SHP77 treated with DMSO at 0.1 percent for 48 hours (cell line): ENCODE data around the gene GPC3.

ENCODE experiments used
- DNase-seq: peaks from one replicate; lab custom pipeline; 2025; lab: John Stamatoyannopoulos, UW

Gene GPC3

GRCh38 chrX:133681897-133682296 lies 303.5 kb downstream of the GPC3 start:
- DNase-seq: no peak

GRCh38 chrX:133681421-133681820 lies 304.0 kb downstream of the GPC3 start:
- DNase-seq: no peak

DNA sequence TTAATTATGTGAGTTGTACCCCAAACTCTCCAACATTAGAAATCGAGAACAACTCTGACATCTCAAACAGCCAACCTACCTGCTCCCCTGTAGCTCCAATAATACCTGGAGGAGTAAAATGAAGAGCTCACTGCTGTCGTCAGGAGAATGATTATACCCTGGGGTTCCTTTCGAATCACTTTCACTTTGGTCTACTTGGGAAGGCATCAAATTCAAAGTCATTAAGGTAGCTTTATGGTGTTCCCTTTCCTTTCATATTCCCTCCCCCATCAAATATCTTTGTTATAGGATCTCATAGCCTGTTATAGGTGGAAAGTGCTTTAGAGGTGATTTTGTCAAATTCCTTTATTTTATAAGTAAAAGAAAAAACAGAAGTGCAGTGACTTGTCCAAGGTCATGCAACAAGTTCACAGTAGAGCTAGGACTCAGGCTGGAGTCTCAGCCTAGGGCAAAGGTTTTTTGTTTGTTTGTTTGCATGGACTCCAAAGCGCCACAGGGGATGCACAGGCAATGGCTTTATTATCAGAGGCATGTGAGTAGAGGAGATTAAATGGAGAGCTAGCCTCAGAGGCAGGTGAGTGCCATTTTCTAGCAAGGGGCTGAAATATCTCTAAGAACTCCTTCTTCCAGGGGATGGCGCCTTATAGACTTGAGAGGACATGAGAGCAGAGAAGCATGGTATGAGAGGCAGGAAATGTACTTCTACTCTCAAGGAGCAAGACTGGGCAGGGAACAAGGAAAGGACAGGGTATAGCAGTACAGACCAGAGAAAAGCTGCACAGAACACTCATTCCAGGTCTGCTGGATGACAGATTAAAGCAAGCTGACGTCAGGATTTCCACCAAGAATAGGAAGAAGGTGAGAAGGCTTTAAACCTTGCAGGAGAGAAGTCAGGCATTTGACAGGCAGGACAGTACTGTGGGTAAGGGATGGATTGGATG lies 308.0 kb downstream of the GPC3 start:
- DNase-seq: no peak

DNA sequence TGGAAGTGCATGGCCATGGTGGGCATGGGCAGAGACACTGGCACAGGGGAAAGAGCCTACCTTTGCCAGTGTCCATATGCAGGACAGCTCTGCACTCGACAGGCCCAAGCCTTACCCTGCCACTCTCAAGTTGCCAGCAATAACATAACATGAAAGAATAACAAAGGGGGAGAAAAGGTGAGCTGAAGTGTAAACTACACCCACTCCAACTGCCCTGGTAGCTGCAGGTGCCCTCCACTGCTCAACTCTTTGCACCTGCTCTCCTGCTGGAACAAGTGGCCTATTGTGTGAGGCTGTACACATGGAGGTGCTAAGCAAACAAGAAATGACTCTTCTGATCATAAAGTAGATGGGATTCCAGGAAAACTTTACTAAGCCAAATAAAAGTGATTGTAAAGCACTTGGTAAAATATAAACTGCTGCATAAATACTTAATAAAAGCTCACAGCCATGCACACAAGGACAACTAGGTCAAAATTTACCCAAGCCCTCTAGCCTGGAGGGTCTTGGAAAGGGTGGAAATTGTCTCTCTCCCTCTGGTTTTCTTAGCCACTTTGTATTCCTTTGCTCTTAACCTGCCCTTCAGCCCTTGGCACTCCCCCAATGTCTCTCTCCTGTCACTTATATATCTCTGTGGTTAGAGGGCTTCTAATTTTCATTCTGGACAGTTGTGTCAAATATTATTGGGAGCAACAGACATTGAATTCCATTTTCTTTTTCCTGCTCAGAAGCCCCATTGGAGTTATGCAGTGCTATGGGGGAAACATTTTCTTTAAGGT lies 308.9 kb downstream of the GPC3 start:
- DNase-seq: peak; percentile 46

DNA sequence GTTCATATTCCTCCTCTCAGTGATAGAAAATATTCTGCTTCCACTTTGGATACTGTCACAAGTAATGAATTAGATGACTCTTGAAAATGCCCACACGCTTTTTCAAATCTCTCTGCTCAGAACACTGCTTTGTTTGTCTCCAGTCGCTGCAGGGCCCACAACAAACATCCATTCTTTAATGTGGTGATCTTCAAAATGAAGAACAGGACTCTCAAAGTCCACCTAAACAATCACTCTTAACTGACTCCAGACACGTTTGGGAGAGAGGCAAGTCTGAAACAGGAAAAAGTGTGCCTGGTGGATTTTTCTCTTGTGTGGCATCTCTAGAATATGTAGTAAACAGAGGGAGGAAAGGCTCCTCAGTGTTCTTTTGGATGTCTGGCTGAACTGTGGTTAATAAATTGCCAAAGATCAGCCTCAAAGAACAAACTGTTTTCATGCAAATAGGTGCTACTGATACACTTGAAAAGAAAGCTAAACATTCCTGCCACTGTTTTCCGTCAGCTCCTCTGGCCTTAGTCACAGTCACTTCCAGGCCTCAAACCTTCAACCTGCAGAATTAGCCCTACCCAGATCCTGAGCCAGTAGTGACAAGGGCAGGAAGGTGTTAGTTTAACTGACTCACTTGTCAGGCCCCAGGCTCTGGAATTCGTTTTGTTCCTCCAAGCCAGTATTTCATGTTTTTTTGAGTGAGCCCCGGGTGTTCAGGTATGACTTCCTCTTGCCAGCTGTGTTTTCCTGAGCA lies 310.5 kb downstream of the GPC3 start:
- no peak for DNase-seq

GRCh38 chrX:133670383-133670782 lies 315.0 kb downstream of the GPC3 start:
- DNase-seq: no peak

- no peak for DNase-seq
These were observed 316.2 kb downstream of the GPC3 start for GRCh38 chrX:133669214-133669613.

DNA sequence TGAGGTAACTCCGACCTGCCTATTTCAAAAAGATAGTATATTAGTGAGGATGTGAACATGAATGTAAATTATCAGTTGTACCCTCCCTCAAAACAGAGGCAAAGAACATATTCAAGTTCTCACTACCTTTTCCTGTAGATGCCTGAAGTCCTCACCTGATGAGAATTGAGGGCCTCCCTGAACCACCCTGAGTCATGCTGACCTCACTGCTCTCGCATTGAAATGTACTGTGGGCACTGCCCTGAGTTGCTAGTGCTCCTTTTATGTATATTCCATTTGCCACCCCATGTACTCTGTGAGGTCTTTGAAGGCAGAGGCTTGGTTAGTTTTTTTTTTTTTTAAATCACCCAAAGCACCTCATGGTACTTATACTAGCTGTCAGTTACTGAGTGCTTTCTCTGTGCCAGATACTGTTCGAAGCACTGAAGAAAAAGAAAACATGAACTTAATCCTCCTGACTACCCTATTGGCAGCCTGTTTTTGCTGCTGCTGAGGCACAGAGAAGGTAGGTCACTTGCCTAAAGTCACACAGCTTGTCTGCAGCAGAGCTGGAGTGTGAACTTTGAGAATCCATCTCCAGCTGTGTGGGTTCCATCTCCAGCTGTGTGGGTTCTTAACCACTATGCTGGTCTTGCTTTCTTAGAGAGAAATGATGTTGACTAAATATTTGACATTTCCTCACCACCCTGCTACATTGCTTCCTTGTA lies 317.0 kb downstream of the GPC3 start:
- no peak for DNase-seq

DNA sequence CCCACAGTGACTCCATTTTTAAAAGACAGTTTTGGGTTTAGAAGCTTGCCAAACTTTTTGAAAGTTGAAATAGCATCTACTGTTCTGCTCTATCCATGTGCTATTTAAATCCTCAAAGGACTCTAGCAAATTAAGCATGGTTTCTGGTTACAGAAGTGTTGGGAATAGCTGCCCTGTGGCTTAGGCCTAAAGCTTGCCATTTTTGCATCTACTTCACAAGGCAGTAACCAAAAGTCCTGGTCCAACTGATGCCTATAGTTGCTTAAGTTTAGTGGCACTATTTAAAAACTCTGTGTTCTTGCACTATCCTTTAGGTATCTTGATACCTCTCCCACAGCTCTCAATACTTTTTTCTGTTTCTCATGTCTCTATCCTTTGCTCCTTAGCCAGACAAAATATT lies 319.1 kb downstream of the GPC3 start:
- DNase-seq: no peak

DNA sequence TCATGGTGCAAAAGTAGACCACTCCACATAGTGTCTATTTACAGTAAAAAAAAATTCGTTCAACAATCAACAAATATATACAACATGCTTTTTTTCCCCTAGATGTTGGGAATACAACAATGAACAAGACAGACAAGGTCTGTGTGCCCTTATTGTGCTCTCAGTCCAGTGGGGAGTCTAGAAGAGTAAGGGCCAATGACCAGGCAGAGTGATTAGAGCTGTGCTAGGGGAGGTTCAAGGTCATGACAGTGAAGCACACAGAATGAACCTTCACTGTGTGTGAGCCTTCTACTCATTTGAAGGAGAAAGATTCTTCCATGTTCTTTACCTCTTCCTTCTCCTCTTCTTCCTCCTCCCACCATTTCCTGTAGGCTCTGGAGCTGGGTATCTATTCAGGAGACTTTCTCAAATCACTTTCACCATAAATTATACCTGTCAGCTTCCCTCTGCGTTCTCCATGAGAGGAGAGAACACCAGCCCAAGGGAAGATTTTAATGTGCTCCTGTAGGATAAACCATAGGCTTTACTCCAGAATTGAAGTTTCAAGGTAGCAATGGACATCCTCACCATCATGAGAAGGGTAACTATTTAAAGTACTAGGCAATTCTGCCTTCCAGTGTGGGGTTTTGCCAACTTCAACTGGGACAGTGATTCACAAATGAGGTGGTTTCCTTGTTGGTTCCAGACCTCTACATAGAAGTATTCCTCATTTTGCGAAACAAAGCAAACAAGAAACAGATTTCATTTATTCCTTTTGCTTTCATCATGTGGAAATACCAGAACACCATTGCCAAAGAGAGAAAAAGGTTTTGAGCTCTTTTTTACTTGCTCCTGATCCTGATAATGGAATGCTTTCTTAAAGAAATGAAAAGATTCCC lies 323.2 kb downstream of the GPC3 start:
- DNase-seq: no peak

DNA sequence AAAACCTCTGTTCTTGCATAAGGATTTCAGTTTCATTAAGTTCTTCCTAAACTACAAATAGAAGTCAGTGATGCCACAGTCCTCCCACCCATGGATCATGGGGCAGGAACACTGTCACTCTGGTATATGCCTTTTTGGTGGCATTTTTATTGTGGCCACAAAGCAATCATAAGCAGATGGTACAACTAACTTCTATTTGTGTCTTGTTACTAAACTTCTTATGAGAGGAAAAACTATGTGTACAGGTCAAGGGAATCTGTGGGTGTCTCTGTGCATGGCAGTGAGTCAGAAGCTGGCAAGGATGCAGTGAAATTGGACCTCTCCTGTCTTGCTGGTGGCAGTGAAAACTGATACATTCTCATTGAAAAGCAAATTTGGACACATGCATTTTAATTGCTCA lies 325.1 kb downstream of the GPC3 start:
- no peak for DNase-seq

DNA sequence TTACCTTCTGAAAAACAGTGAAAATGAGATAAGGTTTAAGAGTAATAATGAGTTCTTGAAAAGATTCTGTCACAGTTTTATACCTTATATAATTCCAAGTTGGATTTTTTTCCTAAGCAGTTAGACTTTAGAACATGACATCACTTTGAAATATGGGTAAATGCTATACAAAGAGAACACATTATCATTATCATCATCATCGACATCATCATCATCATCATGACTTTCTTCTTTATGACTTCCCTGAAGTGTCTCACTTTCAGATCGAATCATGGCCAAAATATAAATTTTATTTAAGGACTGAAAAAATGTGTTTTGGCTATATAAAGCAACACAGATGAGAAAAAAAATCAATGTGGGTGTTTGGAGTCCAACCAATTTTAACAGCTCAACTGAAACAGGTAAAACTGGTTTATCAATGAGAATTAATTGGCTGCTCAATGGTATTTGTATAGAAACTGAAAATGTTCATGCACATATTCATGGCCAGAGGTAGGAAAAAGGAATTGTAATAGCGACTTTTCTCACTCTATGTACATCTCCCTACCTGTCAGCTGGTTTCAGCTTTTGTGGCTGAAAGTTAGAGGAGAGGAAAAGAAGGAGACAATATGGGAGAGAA lies 327.0 kb downstream of the GPC3 start:
- no peak for DNase-seq

DNA sequence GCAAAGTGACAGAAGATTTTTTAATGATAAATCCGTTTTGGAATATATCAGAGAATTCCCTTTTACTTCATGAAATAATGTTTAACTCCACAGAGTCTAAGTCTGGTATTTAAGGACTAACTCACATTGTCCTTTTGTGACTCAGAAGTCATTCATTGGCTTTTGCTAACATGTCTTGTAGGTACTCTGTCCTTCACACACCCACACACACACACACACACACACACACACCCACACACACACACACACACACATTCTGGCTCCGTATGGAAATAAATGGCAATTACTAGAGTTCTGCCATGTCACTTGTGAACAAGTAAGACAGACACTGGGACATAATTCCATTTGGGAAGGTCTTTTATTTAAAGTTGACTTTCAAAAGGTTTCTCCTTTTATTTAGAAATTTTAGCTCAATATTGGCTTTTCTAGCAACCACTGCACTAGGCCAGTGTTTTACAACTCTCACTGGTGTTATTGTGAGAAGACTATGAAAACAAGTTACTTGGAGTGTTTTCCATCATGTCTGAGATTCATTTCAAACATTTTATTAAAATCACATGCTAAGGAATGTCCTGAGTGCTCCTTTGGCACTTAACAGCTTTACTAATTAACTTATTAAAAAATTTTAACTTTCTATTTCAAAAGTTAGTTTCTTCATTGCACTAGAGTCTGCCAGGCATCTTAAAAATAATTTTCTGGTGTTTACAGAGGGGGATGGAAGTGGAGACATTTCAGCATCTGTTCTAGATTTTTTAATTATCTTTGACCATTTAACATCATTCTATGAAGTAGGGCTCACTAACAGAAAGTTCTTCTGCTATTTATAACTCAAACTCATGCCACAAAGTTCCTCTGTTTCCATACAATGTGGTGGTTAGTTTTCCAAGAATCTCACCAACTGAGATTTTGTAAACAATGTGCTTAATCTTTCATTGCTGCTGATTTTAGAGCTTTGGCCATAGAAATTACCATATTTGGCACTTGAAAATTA lies 329.8 kb downstream of the GPC3 start:
- DNase-seq: no peak

DNA sequence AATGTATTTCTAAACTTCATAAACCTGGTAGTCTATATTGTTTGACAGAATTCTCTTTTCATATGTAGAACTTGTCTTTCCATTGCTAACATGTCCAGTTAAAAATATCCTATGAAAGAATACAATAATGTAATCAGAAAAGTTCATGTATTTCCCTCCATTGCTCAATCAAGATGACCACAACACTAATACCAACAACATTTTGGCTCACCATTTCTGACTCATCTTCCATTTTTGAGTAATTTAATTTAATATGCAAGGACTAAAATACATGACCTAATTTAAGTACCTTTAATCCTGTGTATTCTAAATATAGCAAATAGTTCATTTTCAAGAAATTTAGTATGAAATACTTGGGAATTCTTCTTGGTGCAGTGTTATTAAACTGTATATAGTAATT lies 330.6 kb downstream of the GPC3 start:
- no peak for DNase-seq

GRCh38 chrX:133653358-133653757 lies 332.0 kb downstream of the GPC3 start:
- DNase-seq: no peak

GRCh38 chrX:133652185-133652584 lies 333.2 kb downstream of the GPC3 start:
- DNase-seq: no peak

GRCh38 chrX:133650239-133650638 lies 335.2 kb downstream of the GPC3 start:
- DNase-seq: no peak

DNA sequence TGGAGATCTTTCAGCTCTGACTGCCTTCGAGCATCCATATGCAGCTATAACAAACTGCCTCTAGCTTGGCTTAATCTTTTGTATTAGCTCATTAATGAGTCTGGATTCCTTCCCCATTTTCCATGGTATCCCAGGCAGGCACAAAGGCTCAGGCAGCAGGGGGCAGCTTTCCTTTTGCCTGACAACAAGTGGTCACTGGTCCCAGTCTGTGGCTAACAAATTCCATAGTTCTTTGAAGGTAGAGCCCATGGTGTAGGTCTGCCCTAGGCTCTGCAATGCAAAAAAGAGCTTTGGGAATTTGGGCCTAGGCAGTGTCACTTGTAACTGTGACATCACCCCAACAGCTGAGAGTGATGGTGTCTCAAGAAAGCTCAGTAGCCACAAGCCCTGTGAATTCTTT lies 335.7 kb downstream of the GPC3 start:
- DNase-seq: no peak

DNA sequence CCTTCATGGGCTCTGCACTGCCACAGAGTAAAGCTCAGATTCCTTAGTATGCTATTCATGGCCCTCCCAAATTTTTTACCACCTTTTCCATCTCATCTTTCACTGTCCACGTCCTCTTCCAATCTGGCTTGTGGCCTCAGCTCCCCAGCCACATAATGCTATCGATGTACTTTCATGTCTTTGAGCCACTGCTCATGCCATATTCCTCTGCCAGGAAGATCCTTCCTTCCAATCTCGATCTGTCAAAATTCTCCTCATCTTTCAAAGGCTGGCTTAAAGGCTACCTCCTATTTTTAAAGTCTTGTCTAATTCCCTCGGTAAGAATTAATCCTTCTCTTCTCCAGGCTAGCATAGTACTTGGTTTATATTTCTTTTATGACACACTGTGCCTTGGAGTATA lies 336.8 kb downstream of the GPC3 start:
- no peak for DNase-seq
